GM06990 (cell line): ENCODE data around the gene MPND.

Experiments used
- DNase-seq: peaks from one replicate; pipeline ENCODE4 v3.0.0-alpha.2; 2011; ENCODE audit not compliant: insufficient read length; ENCODE audit errors: extremely low read depth
- H3K27me3 ChIP-seq: replicated peaks from 2 replicates; pipeline ENCODE4 v1.6.0; 2011; ENCODE audit warnings: low read length; ENCODE audit not compliant: control insufficient read depth, insufficient read depth
- H3K36me3 ChIP-seq: 2 replicates; pipeline ENCODE4 v1.5.1; 2011; ENCODE audit warnings: low read length; ENCODE audit not compliant: control insufficient read depth, insufficient read depth
- H3K4me3 ChIP-seq: replicated peaks from 2 replicates; pipeline ENCODE4 v1.5.1; 2011; ENCODE audit warnings: low read depth, mild to moderate bottlenecking, control low read depth, low read length
- TF ChIP-seq, protein P1 (sequence below): IDR thresholded peaks from 2 replicates; pipeline ENCODE4 v1.5.1; 2011; ENCODE audit warnings: low read length, control low read depth, mild to moderate bottlenecking, inconsistent platforms; ENCODE audit not compliant: insufficient read depth, poor library complexity, severe bottlenecking

The MPND gene

DNA sequence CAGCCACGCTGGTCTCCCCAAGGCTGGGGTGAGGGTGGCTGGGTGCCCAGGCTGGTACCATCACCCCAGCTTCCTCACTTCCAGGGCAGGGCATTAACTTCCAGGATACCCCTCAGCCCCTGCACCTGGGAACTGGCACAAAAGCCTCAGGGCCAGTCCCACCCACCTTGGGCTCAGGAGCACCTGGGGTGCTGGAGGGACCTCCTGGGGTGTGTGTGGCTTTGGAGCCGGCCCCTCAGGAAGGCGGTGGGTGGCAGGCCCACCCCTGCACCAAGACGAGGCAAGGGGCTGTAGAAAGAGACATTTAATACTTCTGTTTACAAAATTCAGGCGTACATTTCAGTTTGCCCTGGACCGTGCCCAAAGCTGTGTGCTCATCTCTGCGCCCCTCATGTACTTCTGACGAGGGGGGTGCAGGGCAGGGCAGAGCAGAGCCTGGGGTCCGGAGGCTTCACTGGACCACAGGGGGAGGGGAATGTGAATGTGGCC is 16.8 kb downstream of the MPND start:
- DNase-seq, result peak; percentile 7
- TF ChIP-seq, protein P1, sequence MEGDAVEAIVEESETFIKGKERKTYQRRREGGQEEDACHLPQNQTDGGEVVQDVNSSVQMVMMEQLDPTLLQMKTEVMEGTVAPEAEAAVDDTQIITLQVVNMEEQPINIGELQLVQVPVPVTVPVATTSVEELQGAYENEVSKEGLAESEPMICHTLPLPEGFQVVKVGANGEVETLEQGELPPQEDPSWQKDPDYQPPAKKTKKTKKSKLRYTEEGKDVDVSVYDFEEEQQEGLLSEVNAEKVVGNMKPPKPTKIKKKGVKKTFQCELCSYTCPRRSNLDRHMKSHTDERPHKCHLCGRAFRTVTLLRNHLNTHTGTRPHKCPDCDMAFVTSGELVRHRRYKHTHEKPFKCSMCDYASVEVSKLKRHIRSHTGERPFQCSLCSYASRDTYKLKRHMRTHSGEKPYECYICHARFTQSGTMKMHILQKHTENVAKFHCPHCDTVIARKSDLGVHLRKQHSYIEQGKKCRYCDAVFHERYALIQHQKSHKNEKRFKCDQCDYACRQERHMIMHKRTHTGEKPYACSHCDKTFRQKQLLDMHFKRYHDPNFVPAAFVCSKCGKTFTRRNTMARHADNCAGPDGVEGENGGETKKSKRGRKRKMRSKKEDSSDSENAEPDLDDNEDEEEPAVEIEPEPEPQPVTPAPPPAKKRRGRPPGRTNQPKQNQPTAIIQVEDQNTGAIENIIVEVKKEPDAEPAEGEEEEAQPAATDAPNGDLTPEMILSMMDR, result no peak
- Histone ChIP-seq H3K27me3 (no peaks in the 10 kb centered on the region), H3K36me3 (peaks cover 44% of the 10 kb centered on the region), H3K4me3 (no peak overlapping the region)

DNA sequence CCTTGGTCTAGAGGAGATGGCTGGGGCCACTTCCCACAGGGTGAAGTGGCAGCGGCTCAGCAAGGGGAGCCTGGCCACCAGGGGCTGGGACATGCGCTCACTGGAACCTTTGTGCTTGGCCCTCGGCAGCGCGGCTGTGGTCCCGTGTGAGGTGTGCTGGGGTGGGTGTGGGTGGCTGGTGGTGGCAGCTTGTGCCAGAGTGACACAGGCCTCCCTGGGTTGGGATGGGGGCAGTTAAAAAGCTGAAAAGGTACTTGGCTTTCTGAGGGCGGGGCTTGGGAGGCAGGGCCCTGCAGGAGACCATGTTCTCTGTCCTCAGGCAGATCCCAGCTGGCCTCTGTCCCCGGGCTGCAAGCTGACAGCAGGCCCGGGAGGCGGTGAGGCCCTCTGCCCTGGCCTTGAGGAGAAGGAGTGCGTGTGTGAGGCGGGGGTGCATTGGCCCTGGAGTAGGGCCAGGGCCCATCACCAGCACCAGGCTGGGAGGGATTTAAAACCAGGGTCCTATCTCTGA is 17.3 kb downstream of the MPND start:
- Histone ChIP-seq H3K27me3 (no peaks in the 10 kb centered on the region), H3K4me3 (no peak overlapping the region), H3K36me3 (peaks cover 47% of the 10 kb centered on the region)
- DNase-seq, result peak; percentile 19
- TF ChIP-seq, protein P1, result no peak

DNA sequence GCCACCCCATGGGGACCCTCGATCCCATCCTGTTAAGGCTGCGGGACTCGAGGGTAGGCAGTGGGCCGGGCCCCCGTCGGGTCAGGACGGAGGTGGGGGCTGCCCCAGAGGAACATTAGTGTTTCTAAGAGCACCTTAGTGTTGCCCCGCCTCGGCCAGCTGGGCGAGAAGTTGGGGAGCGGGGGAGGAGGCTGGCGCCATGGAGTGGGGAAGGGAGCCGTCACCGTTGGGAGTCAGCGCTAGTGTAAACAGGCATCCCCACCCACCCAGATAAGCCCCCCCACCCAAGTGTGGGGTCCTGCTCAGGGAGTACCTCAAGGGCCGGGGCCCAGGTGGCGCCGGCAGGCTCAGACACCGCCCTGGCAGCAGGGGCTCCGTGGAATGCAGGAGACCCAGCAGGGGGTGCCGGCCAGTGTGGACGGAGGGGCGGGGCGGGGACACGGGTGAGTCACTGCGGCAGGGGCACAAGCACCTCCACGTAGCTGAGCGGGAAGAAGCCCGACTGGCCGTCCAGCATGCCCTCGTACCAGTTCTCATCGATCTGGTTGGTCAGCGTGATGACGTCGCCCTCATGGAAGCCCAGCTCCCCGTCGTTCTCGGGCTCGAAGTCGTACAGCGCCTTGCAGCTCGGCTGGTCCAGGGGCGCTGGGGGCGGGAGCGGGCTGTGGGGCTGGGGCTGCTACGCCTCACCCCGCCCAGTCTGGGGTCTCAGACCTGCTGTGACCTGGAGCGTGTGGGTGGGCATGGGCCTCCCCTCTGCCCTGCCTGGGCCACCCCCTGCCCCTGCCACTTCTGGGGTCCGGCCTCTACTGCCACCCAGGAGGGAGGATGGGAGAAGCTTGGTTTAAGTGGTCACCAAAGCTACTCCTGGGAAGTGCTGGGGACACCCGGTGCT is 18.0 kb downstream of the MPND start:
- no peak overlapping the region for H3K4me3 ChIP-seq
- peak; percentile 20 for DNase-seq
- peaks cover 52% of the 10 kb centered on the region for H3K36me3 ChIP-seq
- no peaks in the 10 kb centered on the region for H3K27me3 ChIP-seq
- TF ChIP-seq, protein P1, result no peak

DNA sequence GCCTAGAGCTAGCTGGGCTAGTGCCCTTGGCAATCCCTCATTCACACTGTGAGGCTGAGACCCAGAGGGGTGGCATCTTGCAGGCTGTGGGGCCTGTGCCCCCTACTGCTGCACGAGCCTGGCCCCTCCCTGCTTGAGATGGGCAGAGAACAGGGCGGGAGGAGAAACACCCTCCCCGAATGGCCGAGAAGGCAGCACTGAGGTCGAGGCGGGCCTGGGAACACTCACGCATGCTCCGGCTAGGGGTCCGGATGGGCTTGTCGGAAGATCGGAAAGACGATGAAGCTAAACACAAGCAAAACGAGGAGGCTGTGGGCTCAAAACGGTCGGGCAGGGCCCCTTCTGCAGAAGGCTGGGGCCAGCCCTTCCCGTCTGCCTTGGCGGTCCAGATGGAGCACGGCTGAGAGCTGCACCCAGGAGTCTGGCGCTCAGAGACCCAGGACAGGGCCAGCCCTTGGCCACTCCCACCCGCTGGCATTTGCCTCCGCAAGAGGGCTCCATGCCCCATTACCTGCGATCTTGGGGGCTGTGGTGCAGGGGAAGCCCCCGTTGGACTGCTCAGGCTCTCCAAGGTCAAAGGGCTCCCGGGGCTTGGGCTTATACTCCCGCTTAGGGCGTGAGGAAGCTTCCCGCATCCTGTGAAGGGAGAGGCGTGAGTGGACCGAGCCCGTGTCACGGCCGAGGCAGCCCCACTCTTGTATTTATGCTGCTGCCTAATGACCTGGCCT is 18.9 kb downstream of the MPND start:
- peak; percentile 13 for DNase-seq
- Histone ChIP-seq H3K27me3 (no peaks in the 10 kb centered on the region), H3K36me3 (peaks cover 55% of the 10 kb centered on the region), H3K4me3 (no peak overlapping the region)
- TF ChIP-seq, protein P1, result no peak

DNA sequence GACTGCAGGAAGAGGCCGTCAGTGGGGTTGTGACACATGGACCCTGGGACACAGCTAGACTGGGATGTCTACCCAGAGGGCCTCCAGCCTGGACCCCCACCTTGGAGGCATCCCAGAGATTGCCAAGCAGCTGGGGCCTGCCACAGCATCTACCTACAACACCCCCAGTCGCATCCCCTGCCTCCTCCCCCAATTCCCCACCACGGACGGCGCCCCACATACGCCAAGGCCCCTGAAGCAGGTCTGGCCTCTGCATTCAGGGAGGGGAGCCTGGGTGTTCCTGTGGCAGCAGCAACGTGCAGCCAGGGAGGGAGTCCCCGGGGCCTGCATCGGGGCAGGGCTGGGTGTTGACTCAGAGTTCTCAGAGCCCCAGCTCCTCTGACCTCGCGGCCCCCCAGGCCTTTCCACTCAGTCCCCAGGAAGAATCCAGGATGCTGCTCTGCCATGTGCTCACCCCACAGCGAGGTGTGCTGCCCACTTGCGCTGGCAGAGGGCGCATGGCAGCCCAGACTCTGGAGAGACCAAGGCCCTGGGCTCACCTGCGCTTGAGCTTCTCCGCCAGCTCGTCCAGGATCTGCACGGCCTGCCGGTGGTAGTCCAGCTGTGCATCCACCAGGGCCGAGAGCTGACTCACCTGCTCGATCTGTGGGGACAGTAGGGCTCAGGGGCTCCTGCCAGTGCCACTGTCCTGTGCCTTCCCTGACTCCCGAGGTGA is 19.6 kb downstream of the MPND start:
- TF ChIP-seq, protein P1, result no peak
- Histone ChIP-seq H3K27me3 (no peaks in the 10 kb centered on the region), H3K36me3 (peaks cover 54% of the 10 kb centered on the region), H3K4me3 (no peak overlapping the region)
- DNase-seq, result peak; percentile 23
